Measurements from ENCODE around the gene DUSP1. TPM values are rescaled to one million over a fixed set of nuclear protein-coding genes. Genes with fewer than 3 reads are reported as not detected.

The DUSP1 gene
- total RNA-seq, 1 experiment from 2014 or later: 18.1 TPM

DNA sequence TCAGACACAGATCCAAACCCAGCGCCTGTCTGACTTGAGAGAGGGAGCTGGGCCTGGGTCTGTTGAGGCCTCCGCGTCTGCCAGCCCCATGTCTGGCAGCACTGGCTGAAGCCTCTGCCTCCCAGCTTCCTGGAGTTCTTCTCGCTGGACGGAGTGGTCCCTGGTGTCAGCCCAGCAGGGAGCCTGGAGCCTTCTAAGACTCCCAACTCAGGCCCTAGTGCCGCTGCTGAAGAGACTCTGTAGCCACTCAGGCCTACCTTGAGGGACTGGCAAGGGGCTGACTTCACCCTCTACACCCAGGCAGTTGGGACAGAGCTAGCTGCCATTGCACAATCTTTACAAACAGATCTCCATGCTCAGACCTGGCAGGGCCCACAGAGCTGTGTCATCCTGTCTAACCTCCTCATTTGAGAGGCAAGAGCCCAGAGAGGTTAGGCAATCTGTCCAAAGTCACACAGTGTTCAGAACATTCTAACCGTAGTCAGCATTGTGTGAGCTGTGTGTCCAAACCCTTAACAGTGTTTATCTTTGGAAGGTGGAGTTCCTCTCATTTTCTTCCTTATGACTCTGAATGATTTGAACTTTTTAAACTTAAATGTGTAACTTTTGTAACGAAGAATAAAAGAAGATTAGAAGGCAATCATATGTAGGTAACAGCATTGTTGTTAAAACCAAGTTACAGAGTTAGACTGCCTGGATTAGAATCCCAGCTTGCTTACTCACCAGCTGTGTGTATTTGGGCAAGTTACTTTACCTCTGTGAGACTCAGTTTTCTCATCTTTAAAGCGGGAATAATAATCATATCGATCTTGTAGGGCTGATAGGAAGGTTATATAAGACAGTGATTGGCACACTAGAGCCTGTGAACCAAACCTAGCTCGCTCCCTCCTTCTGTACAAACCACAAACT is 4.6 kb upstream of the DUSP1 start:
- no peaks in the 10 kb centered on the region for H3K27me3 ChIP-seq
- H3K27ac ChIP-seq: no peak overlapping the region
- H3K9me3 ChIP-seq (replicated peaks): no peaks in the 10 kb centered on the region
- peaks cover 11% of the 10 kb centered on the region; the same call in 1 of the 2 replicates for H3K4me1 ChIP-seq
- H3K36me3 ChIP-seq: no peaks in the 10 kb centered on the region
- DNase-seq: no peak
- H3K4me3 ChIP-seq: no peak overlapping the region

DNA sequence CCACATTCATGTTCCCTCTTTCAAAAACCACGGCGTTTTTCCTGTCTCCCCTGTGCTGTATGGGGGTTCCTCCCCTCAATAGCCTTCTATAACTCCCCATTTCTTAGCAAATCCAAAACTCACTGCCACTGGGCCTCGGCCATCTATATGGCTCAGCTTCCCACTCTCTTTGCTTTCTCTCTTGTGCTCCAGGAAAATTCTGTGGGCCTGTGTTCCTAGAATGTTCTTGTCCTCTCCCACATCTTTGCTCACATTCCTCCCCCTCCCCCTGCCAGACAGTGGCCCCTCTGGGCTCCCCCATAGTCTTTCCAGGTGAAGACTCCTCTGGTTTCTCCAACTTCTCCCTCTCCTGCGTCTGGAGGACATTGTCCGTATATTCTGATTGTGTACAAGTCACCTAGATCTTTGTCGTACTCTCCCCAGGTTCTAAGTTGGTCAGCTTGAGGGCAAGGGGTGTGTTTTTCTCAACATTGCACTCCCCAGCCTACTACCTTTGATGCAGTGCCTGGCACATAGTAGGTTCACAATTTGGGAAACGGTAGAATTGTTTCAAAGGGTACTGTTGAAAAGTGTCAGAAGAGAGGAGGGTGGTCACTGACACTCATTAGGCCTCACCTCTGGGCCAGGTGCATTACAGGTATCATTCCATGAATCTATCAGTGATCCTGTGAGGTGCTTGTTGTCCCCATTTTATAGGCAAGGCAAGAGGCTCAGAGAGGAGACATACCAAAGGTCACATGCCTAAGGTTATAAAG is 3.7 kb upstream of the DUSP1 start:
- Histone ChIP-seq H3K4me1 (peaks cover 11% of the 10 kb centered on the region; the same call in 1 of the 2 replicates), H3K27ac (no peak overlapping the region), H3K4me3 (no peak overlapping the region), H3K27me3 (no peaks in the 10 kb centered on the region), H3K36me3 (no peaks in the 10 kb centered on the region), H3K9me3 (replicated peaks) (no peaks in the 10 kb centered on the region)
- DNase-seq: no peak

DNA sequence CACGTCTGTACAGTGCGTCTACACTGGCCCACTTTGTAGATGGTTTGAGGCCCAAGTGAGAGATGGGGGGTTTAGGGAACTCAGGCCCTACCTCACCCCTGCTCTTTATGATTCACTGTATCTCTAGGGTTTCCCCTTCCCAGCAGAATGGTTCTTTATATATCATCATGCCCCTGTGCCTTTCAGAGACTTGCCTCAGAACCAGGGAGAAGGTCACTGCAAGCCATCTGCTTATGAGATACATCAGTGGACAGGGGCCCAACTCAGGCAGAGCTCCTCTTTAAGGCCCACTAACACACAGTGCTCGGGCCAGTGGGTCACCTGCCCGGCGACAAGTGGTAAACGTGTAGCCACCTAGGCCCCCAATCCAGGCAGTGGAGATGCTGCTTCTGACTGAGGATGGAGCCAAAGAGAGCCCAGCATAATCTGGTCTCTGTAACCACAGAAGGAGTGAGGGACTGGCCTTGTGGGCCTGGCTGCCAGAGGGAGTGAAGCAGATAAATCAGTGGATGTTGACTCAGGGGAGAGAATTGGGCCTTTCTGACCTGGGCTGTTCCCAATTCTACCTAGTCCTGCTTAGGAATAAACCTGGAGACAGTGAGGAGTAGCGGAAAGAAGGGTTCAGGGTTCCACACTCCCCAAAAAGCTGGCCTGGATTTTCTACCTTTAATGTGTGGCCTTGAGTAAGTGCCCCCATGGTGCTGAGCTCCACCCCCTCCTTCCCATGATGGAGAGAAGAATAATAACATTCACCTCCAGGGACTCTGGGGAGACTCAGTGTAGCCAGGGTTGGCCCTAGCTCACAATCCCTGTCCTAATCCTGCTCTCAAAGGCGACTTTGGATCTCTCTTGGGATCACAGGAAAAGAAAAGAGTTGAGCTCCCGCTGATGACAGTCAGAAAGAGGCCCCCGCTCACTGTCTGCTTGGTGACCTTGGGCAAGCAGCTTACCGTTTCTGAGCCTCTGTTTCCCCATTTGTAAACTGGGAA is 2.8 kb upstream of the DUSP1 start:
- Histone ChIP-seq H3K27ac (peak overlapping the region; percentile 96; the same call in 1 of the 2 replicates), H3K27me3 (no peaks in the 10 kb centered on the region), H3K9me3 (replicated peaks) (no peaks in the 10 kb centered on the region), H3K4me1 (peaks cover 20% of the 10 kb centered on the region), H3K4me3 (no peak overlapping the region), H3K36me3 (peaks cover 9% of the 10 kb centered on the region)
- DNase-seq: no peak

DNA sequence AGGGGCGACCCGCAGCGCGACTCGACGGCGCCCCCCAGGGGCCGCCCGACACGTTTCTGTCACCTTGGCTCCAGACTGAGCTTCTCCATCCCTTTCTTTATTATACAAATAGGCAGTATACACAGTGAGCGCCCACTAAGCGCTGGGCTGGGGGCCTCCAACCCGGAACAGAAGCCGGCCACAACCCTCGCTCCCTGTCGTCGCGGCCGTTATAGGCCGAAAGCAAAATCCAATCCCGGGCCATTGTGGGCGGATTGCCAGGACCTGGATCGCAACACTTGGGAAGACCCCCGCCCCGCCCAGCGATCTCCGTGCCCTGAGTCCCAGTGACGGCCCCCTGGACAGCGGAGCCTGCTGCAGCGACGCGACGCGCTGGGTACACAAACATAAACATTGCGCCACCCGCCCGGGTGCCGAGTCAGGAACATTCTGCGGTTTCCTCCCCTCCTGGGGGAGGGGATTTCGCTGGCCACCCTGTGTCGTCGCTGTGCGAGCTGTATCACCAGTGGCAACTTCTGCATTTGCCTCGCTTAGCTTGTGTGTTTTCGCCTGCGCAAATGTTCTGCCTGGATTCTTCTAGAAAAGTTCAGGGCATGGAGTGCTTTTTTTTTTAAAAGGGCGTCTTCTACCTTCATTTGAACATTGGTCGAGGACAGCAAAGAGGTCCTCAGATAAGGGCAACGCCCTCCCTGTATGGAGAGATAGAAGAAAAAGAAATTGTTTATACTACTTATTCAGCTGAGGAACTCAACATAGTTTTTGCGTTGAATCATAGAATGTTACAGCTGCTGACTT is 1.3 kb upstream of the DUSP1 start:
- Histone ChIP-seq H3K27ac (peak overlapping the region; percentile 96), H3K4me1 (peaks cover 11% of the 10 kb centered on the region), H3K9me3 (replicated peaks) (no peaks in the 10 kb centered on the region), H3K36me3 (peaks cover 20% of the 10 kb centered on the region), H3K27me3 (no peaks in the 10 kb centered on the region), H3K4me3 (peak overlapping the region; percentile 98)
- peak; percentile 83 to 90 for DNase-seq

DNA sequence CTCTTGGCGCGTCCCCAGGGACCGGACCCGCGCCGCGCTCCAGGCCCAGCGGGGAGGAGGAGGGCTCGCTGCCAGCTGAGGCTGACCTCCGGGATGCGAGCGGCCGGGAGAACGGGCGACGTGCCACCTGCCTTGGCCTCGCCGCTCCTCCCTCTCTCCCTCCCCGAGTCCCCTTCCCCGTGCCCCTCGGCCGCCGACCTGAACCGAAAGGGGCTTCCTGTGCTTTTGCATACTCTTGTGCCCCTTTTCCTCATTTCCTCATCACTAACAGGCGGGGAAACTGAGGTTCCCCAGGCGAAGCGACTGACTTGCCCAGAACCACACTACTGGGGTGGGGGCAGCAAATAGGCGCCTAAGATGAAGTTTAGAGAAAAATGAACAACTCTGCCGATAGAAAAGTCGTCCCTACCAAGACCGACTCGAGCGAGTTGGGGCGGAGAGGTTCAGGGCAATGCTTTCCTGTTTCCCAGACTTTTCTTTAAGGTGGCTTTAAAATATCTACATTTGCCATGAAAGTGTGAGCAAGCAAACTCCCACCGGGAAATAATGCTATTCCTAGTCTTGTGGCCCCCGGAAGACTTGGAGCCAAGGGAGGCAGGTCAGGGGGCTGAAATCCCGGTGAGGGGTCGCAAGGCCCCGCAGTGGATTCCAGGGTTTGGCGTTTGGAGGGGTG is 580 bp upstream of the DUSP1 start:
- peak overlapping the region; percentile 96 for H3K27ac ChIP-seq
- H3K27me3 ChIP-seq: no peaks in the 10 kb centered on the region
- peak; percentile 64 to 77 for DNase-seq
- peaks cover 14% of the 10 kb centered on the region for H3K4me1 ChIP-seq
- H3K9me3 ChIP-seq (replicated peaks): no peaks in the 10 kb centered on the region
- peaks cover 20% of the 10 kb centered on the region for H3K36me3 ChIP-seq
- peak overlapping the region; percentile 98 for H3K4me3 ChIP-seq

DNA sequence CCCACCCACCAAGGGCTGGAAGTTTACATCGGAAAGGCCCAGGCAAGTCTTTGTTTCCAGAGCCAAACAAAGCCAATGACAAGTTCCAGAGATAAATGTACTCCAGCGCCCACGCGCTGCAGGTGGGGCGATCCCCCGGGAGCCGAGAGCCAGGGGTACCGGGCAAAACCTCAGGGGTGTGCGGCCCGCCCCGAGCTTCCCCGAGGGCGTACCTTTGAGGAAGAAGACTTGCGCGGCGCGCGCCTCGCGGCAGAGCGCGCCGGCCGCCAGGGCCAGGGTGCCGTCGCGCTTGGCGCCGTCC is 671 bp downstream of the DUSP1 start:
- Histone ChIP-seq H3K36me3 (peaks cover 20% of the 10 kb centered on the region), H3K4me1 (peaks cover 25% of the 10 kb centered on the region), H3K9me3 (replicated peaks) (no peaks in the 10 kb centered on the region)

DNA sequence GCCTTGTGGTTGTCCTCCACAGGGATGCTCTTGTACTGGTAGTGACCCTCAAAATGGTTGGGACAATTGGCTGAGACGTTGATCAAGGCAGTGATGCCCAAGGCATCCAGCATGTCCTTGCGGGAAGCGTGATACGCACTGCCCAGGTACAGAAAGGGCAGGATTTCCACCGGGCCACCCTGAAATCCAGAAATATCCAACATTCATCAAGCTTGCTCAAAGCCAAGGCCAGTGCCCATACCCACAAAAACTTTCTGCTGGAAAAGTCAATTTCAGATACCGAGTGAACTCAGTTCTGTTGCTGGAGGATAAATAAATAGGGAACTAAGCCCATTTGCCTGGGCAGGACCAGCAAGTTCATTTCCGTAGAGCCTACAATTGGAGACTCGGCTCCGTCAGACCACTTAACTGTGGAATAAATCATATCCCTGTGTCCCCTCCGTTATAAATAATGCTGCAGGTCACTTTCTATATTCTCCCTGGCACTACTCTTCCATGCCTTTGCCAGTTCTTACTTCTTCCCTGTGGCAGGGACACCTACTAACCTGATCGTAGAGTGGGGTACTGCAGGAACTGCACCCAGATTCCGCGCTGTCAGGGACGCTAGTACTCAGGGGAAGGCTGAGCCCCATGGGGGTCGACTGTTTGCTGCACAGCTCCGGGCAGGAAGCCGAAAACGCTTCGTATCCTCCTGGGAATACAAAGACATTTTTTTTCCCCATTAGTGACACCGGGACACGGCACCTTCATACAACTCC is 1.2 kb downstream of the DUSP1 start:
- peaks cover 20% of the 10 kb centered on the region for H3K36me3 ChIP-seq
- no peaks in the 10 kb centered on the region for H3K9me3 ChIP-seq (replicated peaks)
- no peak for DNase-seq
- H3K4me3 ChIP-seq: peak overlapping the region; percentile 98
- peaks cover 28% of the 10 kb centered on the region for H3K4me1 ChIP-seq
- H3K27ac ChIP-seq: peak overlapping the region; percentile 96; the same call in 1 of the 2 replicates
- no peaks in the 10 kb centered on the region for H3K27me3 ChIP-seq

More for the DNA sequence above, 671 bp downstream of the DUSP1 start:
- Histone ChIP-seq H3K27me3 (no peaks in the 10 kb centered on the region), H3K27ac (peak overlapping the region; percentile 96; the same call in 1 of the 2 replicates), H3K4me3 (peak overlapping the region; percentile 98)
- peak in 1 of 2 experiments; percentile 39 for DNase-seq

DNA sequence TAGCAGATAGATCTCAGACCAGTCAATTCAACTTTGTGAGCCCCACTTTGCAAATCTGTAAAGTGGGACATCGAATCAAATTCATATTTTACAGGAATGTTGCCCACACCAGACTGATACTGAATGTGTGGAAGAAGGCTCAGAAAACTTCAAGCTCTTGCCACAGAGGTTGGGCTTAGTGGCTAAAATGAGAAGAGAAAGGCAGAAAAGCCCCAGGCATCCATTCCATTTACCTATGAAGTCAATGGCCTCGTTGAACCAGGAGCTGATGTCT is 1.7 kb downstream of the DUSP1 start:
- Histone ChIP-seq H3K27ac (no peak overlapping the region), H3K4me1 (peaks cover 29% of the 10 kb centered on the region), H3K27me3 (no peaks in the 10 kb centered on the region), H3K9me3 (replicated peaks) (no peaks in the 10 kb centered on the region), H3K4me3 (peak overlapping the region; percentile 98), H3K36me3 (peaks cover 20% of the 10 kb centered on the region)
- no peak for DNase-seq

DNA sequence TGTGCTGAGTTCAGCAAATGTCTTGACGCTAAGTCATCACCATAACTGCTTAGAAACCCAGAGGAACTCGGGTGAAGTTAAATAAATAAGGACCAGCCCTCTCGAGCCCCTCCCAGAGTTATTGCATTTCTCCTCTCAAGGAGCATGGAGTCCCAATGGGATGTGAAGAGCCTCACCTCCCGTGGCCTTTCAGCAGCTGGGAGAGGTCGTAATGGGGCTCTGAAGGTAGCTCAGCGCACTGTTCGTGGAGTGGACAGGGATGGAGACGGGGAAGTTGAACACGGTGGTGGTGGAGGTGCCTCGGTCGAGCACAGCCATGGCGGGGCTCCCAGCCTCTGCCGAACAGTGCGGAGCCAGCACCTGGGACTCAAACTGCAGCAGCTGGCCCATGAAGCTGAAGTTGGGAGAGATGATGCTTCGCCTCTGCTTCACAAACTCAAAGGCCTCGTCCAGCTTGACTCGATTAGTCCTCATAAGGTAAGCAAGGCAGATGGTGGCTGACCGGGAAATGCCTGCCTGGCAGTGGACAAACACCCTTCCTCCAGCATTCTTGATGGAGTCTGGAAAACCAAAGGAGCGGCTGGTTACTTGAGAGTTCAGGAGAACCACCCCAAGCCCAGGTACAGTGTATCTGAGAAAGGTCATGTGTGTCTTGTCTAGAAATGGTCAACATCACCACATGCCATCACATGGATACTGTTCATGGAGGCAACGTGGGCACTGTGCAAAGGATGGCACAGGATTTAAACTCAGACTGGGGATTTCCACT is 2.2 kb downstream of the DUSP1 start:
- Histone ChIP-seq H3K27me3 (no peaks in the 10 kb centered on the region), H3K4me3 (no peak overlapping the region; the same call in 1 of the 2 replicates), H3K27ac (no peak overlapping the region), H3K9me3 (replicated peaks) (no peaks in the 10 kb centered on the region), H3K4me1 (peaks cover 29% of the 10 kb centered on the region), H3K36me3 (peaks cover 20% of the 10 kb centered on the region)
- no peak for DNase-seq

DNA sequence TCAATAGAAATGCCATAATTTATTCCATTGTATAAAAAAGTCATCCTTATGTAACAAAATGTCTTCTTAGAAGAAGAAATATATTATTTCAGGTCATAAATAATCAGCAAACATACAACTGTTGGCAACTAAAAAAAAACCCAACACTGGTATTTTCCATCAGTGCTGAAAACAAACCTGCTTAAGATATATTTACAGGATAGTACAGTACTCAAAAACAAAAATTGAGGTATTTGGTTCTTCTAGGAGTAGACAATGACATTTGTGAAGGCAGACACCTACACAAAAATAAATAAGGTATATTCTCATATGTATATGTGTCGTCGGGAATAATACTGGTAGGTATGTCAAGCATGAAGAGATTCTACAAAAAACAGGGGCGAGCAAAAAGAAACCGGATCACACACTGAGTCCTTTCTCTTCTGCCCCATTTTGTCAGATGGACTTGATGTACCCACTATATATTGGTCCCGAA is 2.9 kb downstream of the DUSP1 start:
- H3K9me3 ChIP-seq (replicated peaks): no peaks in the 10 kb centered on the region
- peaks cover 29% of the 10 kb centered on the region for H3K4me1 ChIP-seq
- no peaks in the 10 kb centered on the region for H3K27me3 ChIP-seq
- no peak for DNase-seq
- no peak overlapping the region for H3K27ac ChIP-seq
- H3K4me3 ChIP-seq: no peak overlapping the region
- peaks cover 20% of the 10 kb centered on the region for H3K36me3 ChIP-seq

DNA sequence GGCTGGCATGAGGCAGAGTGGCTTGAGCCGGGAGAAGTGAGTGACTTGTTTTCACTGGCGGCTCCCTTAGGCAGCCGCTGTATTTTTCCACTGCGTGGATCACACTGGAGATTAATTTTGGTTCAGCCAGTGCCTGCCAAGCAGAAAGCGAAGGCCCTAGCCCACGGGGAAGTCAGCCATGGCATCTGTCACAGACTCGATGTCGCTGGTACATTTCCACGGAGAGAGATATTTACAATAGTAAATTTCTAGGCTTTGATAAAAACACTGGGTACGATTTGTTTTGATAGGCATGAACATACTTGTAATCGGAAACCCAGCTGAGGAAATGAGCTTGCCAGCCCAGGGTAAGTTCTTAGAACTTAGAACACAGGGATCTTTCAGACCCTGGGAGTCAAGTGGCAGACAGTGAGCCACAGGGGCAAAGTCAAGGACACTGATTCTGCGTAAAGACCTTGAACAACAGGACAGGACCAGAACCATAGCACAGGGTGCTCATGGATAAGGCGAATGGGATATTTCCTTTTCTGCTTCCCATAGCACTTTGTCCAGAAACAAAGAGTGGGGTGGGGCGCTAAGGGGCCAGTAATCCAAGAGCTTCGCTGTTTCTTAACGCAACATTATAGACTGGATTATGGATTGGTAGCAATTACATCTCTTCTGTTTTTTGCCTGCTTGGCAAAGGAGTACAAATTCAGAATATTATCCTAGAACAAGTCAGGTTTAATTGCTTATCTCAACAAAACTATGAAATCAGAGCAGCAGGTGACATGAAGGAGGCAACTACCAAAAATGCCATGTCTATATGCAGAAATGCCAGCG is 4.5 kb downstream of the DUSP1 start:
- peak; percentile 50 to 74 for DNase-seq
- H3K4me1 ChIP-seq: peaks cover 29% of the 10 kb centered on the region
- peaks cover 20% of the 10 kb centered on the region for H3K36me3 ChIP-seq
- H3K27me3 ChIP-seq: no peaks in the 10 kb centered on the region
- H3K27ac ChIP-seq: peak overlapping the region; percentile 20
- peak overlapping the region; percentile 2; the same call in 1 of the 2 replicates for H3K4me3 ChIP-seq
- no peaks in the 10 kb centered on the region for H3K9me3 ChIP-seq (replicated peaks)
